ENCODE measurements around the gene SMOC1.

SMOC1 gene

DNA sequence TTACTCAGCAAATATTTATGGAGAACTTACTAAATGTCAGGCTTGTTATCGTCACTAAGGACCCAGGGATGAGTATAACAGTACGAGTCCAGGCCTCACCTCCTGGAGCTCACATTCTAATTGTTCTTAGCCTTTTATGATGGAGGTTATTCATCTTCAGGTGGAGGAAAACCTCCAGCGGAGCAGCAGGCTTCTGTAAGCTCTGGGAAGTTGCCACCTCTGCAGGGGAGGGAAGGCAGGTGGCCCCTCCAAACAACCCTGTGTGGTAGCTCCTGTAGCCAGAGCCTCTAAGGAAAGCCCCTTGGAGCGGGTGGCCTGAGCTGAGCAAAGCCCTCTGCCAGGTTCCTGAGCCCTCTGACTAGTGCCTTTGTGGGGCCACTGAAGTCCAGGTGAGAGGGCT, 104.1 kb downstream of the SMOC1 start:
- no peak for DNase-seq

GRCh38 chr14:69985463-69985862, 106.2 kb downstream of the SMOC1 start:
- no peak for DNase-seq

GRCh38 chr14:69986336-69986735, 107.1 kb downstream of the SMOC1 start:
- no peak for DNase-seq

GRCh38 chr14:69987406-69988121, 108.3 kb downstream of the SMOC1 start:
- DNase-seq: no peak

DNA sequence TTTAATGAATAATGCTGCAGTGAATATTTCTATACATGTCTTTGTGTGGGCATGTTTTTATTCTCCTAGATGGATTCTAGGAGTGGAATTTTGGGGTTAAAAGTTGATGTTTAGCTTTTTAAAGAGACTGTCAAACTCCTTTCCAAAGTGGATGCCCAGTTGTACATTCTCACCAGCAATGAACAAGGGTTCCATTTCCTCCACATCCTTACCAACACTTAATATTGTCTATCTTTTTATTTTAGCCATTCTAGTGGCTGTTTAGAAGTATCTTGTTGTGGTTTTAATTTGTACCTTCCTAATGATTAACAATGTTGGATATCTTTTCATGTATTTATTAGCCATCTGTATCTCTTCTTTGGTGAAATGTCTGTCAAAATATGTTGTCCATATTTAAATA, 109.8 kb downstream of the SMOC1 start:
- no peak for DNase-seq

DNA sequence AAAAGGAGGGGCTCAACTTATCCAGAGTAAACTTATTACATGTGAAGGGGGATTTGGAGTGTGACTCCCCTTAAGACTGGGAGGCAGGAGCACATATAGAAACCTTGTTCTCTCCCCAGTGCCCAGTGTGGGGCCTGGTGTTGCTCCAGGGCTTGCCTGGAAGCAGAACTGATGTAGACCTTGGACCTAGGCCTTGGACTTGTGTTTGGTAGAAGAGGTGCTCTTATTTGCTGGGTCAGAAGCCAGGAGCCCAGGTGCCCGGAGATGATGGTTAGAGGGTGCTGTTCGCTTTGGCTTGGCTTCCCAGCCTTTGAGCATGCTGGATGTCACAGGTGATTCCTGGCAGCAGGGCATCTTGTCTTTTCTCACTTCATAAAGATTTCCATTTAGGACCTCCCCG, 110.4 kb downstream of the SMOC1 start:
- DNase-seq: no peak

DNA sequence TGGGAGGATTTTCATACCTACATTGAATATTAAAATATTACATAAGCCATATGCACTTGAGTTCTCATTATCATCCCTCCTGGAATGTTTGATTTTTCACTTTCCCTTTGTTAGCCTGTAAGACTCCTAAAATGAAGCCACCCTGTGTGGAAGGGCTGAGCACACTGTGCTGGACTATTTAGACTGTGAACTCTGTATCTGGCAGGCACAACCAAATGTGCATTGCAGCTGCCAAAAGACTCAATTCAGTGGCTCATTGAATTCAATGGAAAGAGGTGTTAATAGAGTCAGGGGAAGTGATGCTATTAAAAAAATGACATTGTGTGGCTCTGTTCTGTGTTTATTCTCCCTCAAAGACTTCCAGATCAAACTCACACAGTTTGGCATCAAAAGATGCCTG, 111.1 kb downstream of the SMOC1 start:
- no peak for DNase-seq

DNA sequence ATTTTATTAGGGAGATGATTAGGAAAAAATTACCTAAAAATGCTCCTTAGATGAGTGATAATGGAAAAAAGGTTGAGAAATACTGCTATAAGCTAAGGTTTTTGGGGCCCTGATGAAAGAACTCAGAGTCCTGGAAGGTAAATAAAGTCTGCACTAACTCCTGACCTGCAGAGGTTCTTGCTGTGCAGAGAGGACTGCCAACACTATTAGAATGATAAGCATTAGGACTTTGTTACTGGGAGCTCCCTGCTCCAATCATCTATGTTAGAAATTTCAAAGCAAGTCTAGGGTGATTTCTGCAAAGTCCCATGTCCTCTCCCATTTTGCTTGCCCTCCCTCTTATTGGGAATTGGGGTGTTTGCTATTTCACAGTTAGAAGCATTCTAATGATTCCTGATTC, 112.2 kb downstream of the SMOC1 start:
- no peak for DNase-seq

DNA sequence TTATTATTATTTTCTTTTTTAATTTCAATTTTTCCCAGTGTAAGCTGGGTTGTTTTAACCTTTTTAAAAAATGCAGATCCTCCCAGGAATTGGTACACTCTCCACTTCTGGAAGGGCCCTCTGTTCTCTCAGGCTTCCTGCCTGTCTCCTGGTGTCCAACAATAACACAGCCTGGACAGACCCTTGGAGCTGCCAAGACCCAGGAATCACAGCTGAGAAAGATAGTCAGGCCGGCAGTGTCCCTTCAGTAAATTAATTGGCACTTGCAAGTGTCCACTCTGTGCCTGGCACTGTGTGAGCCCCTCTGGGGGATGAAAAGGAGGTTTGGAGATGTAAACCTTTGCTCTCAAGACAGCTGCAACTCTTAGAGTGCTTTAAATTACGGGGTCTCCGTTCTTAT, 113.3 kb downstream of the SMOC1 start:
- no peak for DNase-seq

GRCh38 chr14:69993326-69993725, 114.1 kb downstream of the SMOC1 start:
- DNase-seq: no peak

- DNase-seq: no peak
Observed at GRCh38 chr14:69994002-69994401, 114.8 kb downstream of the SMOC1 start.

- DNase-seq: no peak
Observed at GRCh38 chr14:69996216-69996615, 117.0 kb downstream of the SMOC1 start.

GRCh38 chr14:69997849-69998248, 118.6 kb downstream of the SMOC1 start:
- DNase-seq: peak; percentile 6

DNA sequence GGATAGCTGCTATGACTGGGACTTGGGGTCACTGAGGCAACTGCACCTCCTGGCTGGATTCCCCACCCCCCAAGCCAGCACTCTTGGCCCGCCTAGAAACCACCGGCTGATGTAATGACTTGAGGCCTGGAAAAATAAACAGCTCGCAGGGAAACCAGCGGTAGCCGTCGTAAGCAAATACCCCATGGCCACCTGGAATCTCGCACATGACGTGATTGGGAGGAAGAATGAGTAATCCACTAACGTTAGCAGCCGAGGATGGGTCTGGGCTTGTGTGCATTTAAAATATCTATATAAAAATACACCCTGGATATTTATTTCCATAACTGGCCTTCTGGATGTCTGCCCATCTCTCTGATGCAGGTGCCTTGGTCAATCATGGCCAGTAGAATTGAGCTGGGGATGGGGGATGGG, 120.1 kb downstream of the SMOC1 start:
- DNase-seq: peak; percentile 93

- DNase-seq: no peak
Observed at GRCh38 chr14:70000601-70001000, 121.4 kb downstream of the SMOC1 start.

DNA sequence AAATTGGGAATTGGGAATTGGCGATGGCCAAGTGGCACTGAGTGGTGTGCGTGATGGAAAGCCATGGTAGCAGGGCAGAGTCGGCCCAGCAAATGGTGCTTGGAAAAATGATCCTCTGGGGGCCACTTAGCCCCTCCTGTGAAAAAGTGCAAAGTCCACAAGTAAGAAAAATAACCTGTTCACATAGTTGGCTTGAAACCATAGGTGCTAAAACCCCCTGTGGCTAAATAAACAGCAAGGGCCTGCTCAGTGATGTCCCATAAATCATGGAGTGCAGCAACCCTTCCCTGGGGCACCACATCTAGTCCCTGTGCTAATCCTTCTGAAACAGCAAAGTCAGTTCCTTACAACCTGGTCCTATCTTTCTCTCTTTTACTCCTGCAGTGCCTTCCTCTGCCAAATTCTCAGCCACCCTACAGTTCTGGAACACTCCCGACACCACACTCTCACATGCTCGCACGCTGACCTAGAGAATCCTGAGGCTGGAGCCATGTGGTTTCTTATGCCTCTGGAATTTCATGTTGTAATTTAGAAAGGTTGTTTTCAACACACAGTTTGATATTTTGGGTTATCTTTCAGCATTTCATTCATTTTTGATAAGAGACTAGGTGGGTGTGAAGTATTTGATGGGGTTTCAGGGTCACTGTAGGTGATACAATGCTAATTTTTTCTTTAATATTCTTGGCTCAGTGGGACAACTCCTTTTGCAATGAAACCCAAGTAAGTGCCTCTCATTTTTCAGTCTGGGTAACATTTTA, 123.6 kb downstream of the SMOC1 start:
- peak; percentile 57 for DNase-seq

- no peak for DNase-seq
Observed at GRCh38 chr14:70004791-70005190, 125.6 kb downstream of the SMOC1 start.

DNA sequence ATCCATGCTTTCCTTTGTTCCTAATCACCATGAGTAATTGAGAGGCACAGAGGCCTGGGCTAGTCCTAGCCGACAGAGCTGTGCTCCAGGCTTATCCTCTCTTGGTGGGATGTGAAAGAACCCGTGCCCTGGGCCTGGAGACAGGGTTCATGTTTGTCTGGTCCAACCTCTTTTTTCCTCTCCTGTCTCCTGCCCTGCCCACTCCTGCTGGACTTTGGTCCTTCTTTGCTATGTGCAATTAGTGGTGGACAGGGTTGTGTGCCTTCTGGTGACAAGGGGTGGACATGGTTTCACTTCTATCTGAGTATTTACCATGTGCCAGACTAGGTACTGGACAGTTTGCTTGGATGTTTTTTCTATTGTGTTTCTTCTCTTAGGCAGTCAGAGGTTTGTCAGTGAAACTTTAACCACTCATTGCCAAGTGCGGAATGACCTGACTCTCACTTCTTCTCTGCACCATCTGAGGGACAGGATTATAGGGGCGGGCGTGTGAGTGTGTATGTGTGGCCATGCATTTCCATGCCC, 126.1 kb downstream of the SMOC1 start:
- no peak for DNase-seq

DNA sequence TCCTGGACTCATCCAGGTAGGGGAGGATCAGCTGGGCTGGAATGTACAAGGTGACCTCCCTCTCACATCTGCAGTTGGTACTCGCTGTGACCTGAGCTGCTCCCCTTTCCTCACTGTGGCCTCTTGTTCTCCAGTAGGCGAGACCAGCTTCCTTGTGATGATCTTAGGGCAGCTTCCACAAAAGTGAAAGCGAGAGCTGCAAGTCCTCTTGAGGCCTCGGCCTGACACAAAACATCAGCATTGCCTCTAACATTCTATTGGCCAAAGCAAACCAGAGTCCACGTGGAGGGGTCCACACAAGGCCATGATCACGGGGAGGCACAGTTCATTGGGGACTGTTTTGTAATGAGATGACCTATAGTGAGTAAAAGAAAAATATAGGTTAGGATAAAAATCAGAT, 127.5 kb downstream of the SMOC1 start:
- no peak for DNase-seq

DNA sequence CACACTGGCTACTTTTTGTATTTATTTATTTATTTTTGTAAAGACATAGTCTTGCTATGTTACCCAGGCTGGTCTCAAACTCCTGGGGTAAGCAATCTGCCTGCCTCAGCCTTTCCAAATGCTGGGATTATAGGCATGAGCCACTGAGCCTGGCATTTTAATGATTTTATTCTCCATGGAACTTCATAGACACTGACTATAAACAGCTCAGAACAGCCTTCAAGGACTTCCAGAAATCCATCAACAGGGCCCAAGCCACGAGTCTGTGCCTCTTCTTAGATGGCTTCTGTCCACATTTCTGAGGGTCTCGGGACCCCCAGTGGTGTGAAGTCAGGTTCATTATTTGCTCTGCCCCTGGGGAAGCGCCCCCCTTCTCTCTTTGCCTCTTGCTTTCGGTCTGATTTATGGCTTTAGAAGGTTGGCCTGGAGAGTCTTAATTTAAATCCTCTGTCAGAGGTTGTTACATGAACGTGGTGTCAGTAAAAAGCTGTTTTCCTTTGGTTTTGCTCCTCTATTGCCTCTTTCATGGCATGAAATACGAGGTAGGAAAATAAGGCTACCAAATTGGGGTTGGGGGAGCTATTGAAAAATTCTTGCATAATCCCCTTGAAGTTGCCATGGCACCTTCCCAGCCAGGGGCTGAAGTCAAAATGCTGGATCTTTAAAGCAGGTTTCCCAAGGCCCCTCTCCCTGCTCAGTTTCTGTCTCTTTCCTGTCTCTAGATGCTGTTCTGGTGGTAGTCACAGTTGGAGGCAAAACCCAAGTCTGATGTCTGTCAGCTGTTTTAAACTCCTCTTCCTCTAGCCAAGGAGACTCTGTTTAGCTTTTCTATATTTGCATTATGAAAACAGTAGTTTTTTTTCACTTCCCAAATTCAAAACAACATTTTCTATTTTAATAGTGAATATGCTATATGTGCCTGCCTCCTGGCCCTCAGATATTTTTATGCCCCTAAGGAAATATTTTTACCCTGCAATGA, 129.4 kb downstream of the SMOC1 start:
- DNase-seq: no peak

GRCh38 chr14:70009961-70010360, 130.7 kb downstream of the SMOC1 start:
- DNase-seq: no peak

- DNase-seq: peak; percentile 39
Observed at GRCh38 chr14:70011098-70011497, 131.9 kb downstream of the SMOC1 start.

DNA sequence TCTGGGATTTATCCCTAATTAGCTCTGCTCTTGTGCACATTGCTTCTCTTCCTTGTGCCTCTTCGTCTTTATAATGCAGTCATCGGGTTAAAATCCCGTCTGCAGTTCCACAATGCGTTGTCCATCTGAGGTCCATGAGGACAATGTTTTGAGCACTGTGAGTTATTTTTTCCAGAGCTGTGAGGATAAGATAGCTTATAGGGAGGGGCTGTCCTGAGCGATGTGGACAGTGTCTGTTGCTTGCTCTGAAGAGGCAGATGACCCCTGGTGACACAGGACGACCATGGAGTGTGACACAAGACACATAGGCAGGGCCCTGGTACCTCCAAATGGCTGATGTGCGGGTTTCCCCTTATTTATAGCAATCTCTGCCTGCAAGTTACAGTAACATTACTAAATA, 132.5 kb downstream of the SMOC1 start:
- no peak for DNase-seq
